A549 treated with ZK216348 at 1 μM for 4 hours (cell line): ENCODE results near the gene NMS. TPM values are rescaled to one million over a fixed set of nuclear protein-coding genes. Genes with fewer than 3 reads are reported as not detected.

ENCODE experiments used
- total RNA-seq: library from RNA; stranded (reverse); fragments of 200-300 nt; extraction: Qiagen RNA extraction; gene quantifications from 5 replicates; pipeline ENCODE4 v1.2.3, GENCODE V29; 2022; ENCODE audit warnings: low read depth

The NMS gene, protein sequence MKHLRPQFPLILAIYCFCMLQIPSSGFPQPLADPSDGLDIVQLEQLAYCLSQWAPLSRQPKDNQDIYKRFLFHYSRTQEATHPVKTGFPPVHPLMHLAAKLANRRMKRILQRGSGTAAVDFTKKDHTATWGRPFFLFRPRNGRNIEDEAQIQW
- not detected in 5 replicates for total RNA-seq

DNA sequence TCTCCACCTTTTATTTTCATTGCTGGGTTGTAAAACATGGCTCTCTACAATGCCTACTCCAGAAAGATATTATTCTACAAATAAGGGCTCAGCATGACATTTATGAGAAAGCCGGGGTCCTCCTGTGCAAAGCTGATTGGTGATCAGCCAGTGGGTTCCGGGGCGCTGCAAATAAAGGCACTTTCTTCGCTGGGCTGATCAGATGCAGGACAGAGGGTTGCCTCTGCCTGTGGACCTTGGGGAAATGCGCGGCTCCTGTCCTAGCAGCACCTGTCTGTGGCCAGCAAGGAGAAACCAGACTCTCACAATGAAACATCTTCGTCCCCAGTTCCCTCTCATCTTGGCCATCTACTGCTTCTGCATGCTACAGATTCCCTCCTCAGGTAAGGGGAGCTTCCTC lies at the start of gene NMS:
NMS (plus strand) TSS at position 301 of the 400 bp plus-strand sequence; CDS start at position 308, 7 bp downstream.

Other genes starting within 250 kb of the NMS start
- gene LONRF2, start 148.0 kb upstream of the NMS start, total RNA-seq, result 2.0 to 3.7 TPM (median 3.0 TPM) in 5 replicates
- 14.7 to 15.6 TPM (median 15.4 TPM) in 5 replicates for gene CHST10, start 52.8 kb upstream of the NMS start, total RNA-seq
- 32.7 to 60.0 TPM (median 36.6 TPM) in 5 replicates for gene PDCL3, start 92.5 kb downstream of the NMS start, total RNA-seq